HEK293 (cell line): ENCODE data around the gene SLC4A1.

Experiments used
- BCL11A ChIP-seq: fragments of 450-650 bp; formaldehyde crosslinking; IDR thresholded peaks from 2 replicates; pipeline ENCODE4 v1.5.1; 2016; ENCODE audit warnings: low read depth, missing biosample characterization, missing genetic modification characterization
- MEIS1 ChIP-seq: sonication (generic); formaldehyde crosslinking; IDR thresholded peaks from 2 replicates; pipeline ENCODE4 v1.8.1; 2022; ENCODE audit warnings: missing genetic modification reagents, mild to moderate bottlenecking, borderline replicate concordance
- MYNN ChIP-seq: fragments of 450-650 bp; formaldehyde crosslinking; IDR thresholded peaks from 2 replicates; pipeline ENCODE4 v1.5.1; 2016; ENCODE audit warnings: missing biosample characterization, missing genetic modification characterization, borderline replicate concordance
- SALL2 ChIP-seq: fragments of 450-650 bp; formaldehyde crosslinking; IDR thresholded peaks from 2 replicates; pipeline ENCODE4 v1.5.0; 2017; ENCODE audit warnings: missing biosample characterization, mild to moderate bottlenecking, missing genetic modification characterization, borderline replicate concordance
- SP7 ChIP-seq: fragments of 450-650 bp; formaldehyde crosslinking; IDR thresholded peaks from 2 replicates; pipeline ENCODE4 v1.5.1; 2016; ENCODE audit warnings: missing biosample characterization, missing genetic modification characterization
- WT1 ChIP-seq: fragments of 450-650 bp; formaldehyde crosslinking; IDR thresholded peaks from 2 replicates; pipeline ENCODE4 v1.5.1; 2016; ENCODE audit warnings: missing biosample characterization, missing genetic modification characterization
- YY1 ChIP-seq: fragments of 450-650 bp; formaldehyde crosslinking; IDR thresholded peaks from 2 replicates; pipeline ENCODE4 v1.5.1; 2018; ENCODE audit warnings: missing biosample characterization, missing genetic modification characterization
- ZBTB17 ChIP-seq: fragments of 450-650 bp; formaldehyde crosslinking; IDR thresholded peaks from 2 replicates; pipeline ENCODE4 v1.5.1; 2016; ENCODE audit warnings: missing biosample characterization, missing genetic modification characterization
- ZFP3 ChIP-seq: fragments of 450-650 bp; formaldehyde crosslinking; IDR thresholded peaks from 2 replicates; pipeline ENCODE4 v1.5.1; 2016; ENCODE audit warnings: low read depth, missing biosample characterization, missing genetic modification characterization
- ZNF202 ChIP-seq: fragments of 450-650 bp; formaldehyde crosslinking; IDR thresholded peaks from 2 replicates; pipeline ENCODE4 v1.5.1; 2016; ENCODE audit warnings: missing biosample characterization, missing genetic modification characterization, borderline replicate concordance
- ZNF223 ChIP-seq: fragments of 450-650 bp; formaldehyde crosslinking; IDR thresholded peaks from 2 replicates; pipeline ENCODE4 v1.5.1; 2016; ENCODE audit warnings: missing biosample characterization, missing genetic modification characterization
- ZNF266 ChIP-seq: fragments of 450-650 bp; formaldehyde crosslinking; IDR thresholded peaks from 2 replicates; pipeline ENCODE4 v1.5.1; 2016; ENCODE audit warnings: missing biosample characterization, missing genetic modification characterization, low read depth
- ZNF302 ChIP-seq: fragments of 450-650 bp; formaldehyde crosslinking; IDR thresholded peaks from 2 replicates; pipeline ENCODE4 v1.5.1; 2016; ENCODE audit warnings: missing biosample characterization, missing genetic modification characterization, low read depth
- ZNF560 ChIP-seq: fragments of 450-650 bp; formaldehyde crosslinking; IDR thresholded peaks from 2 replicates; pipeline ENCODE4 v1.5.1; 2017; ENCODE audit warnings: missing biosample characterization, missing genetic modification characterization, borderline replicate concordance
- ZNF596 ChIP-seq: fragments of 450-650 bp; IDR thresholded peaks from 2 replicates; pipeline ENCODE4 v1.5.0; 2018; ENCODE audit warnings: missing biosample characterization, mild to moderate bottlenecking, missing genetic modification characterization, moderate library complexity
- ZNF610 ChIP-seq: fragments of 450-650 bp; formaldehyde crosslinking; IDR thresholded peaks from 2 replicates; pipeline ENCODE4 v1.5.1; 2016; ENCODE audit warnings: missing biosample characterization, missing genetic modification characterization, borderline replicate concordance
- ZNF623 ChIP-seq: fragments of 450-650 bp; formaldehyde crosslinking; IDR thresholded peaks from 2 replicates; pipeline ENCODE4 v1.5.1; 2016; ENCODE audit warnings: missing biosample characterization, missing genetic modification characterization
- ZNF701 ChIP-seq: fragments of 450-650 bp; formaldehyde crosslinking; IDR thresholded peaks from 2 replicates; pipeline ENCODE4 v1.5.1; 2016; ENCODE audit warnings: missing biosample characterization, missing genetic modification characterization
- ZNF747 ChIP-seq: fragments of 450-650 bp; formaldehyde crosslinking; IDR thresholded peaks from 2 replicates; pipeline ENCODE4 v1.5.1; 2016; ENCODE audit warnings: missing biosample characterization, missing genetic modification characterization
- ZNF843 ChIP-seq: fragments of 450-650 bp; formaldehyde crosslinking; IDR thresholded peaks from 2 replicates; pipeline ENCODE4 v1.5.1; 2016; ENCODE audit warnings: missing biosample characterization, missing genetic modification characterization
- TF ChIP-seq, protein P1 (sequence below): fragments of 450-650 bp; formaldehyde crosslinking; IDR thresholded peaks from 2 replicates; pipeline ENCODE4 v1.5.1; 2016; ENCODE audit warnings: missing biosample characterization, missing genetic modification characterization
- TF ChIP-seq, protein P2 (sequence below): fragments of 450-650 bp; formaldehyde crosslinking; IDR thresholded peaks from 2 replicates; pipeline ENCODE4 v1.5.1; 2016; ENCODE audit warnings: missing biosample characterization, missing genetic modification characterization
- TF ChIP-seq, protein P3 (sequence below): fragments of 450-650 bp; formaldehyde crosslinking; IDR thresholded peaks from 2 replicates; pipeline ENCODE4 v1.5.1; 2016; ENCODE audit warnings: missing biosample characterization, missing genetic modification characterization
- TF ChIP-seq, protein P4 (sequence below): fragments of 450-650 bp; formaldehyde crosslinking; IDR thresholded peaks from 2 replicates; pipeline ENCODE4 v1.5.1; 2016; ENCODE audit warnings: missing biosample characterization, missing genetic modification characterization
- TF ChIP-seq, protein P5 (sequence below): fragments of 450-650 bp; formaldehyde crosslinking; IDR thresholded peaks from 2 replicates; pipeline ENCODE4 v1.5.1; 2016; ENCODE audit warnings: missing biosample characterization, missing genetic modification characterization
- TF ChIP-seq, protein P6 (sequence below): fragments of 450-650 bp; formaldehyde crosslinking; IDR thresholded peaks from 2 replicates; pipeline ENCODE4 v1.5.1; 2016; ENCODE audit warnings: missing biosample characterization, missing genetic modification characterization
- TF ChIP-seq, protein P7 (sequence below): fragments of 450-650 bp; formaldehyde crosslinking; IDR thresholded peaks from 2 replicates; pipeline ENCODE4 v1.5.1; 2016; ENCODE audit warnings: missing biosample characterization, missing genetic modification characterization, borderline replicate concordance

SLC4A1 gene

DNA sequence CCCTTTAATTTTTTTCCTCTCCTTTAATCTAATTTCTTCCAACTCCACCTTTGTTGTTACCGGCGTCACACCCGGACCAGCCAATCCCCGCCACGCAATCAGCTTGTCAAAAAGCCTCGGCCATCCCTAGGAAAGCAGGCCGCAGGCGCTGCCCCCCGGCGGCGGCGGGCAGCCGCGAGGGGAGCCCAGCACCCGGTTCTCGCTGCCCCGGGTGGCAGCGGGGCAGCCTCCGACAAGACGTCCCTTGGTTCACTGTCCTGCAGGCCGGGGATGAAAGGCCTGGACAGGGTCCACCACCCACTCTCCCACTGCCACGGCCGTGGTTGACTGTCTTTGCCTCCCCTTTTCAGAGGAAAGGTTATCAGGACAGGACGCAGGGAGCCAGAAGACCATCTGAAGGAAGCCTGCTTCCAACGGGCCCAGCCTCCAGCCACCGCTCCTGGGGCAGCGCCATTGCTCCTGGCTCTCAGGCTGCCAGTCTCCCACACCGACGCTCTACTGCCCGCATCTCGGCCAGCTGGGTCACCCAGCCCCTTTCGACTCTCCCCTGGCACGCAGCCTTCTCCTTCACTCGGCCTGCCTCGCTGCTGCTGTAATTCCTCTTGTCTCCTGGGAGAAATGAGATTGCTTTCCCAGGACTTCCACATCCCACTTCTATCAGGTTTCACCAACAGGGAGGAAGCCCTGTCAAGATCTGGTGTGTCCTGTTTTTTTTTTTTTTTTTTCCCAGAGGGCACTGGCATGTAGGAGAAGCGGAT is 45.6 kb downstream of the SLC4A1 start (continued):
- TF ChIP-seq SALL2 (tag by site-specific recombination) (no peak), ZNF223 (peak; percentile 94), ZNF596 (no peak), ZNF623 (no peak), WT1 (tag by site-specific recombination) (0 out of 2 replicates have a peak, but pooled peaks have one; percentile 50), YY1 (tag by site-specific recombination) (peak; percentile 36; the same call in 1 of the 2 replicates), SP7 (peak; percentile 33), BCL11A (tag by site-specific recombination) (peak; percentile 54; the same call in 1 of the 2 replicates), ZNF302 (tag by site-specific recombination) (no peak), ZNF266 (tag by site-specific recombination) (no peak), ZNF701 (tag by site-specific recombination) (no peak), ZBTB17 (tag by site-specific recombination) (peak; percentile 96), ZNF747 (no peak), ZNF560 (tag by site-specific recombination) (no peak), ZNF843 (tag by site-specific recombination) (0 out of 2 replicates have a peak, but pooled peaks have one; percentile 34), ZNF610 (no peak), MEIS1 (CRISPR knock-in tag) (no peak), ZNF202 (tag by site-specific recombination) (no peak), MYNN (tag by site-specific recombination) (0 out of 2 replicates have a peak, but pooled peaks have one; percentile 49), ZFP3 (no peak)
- TF ChIP-seq, protein P1, sequence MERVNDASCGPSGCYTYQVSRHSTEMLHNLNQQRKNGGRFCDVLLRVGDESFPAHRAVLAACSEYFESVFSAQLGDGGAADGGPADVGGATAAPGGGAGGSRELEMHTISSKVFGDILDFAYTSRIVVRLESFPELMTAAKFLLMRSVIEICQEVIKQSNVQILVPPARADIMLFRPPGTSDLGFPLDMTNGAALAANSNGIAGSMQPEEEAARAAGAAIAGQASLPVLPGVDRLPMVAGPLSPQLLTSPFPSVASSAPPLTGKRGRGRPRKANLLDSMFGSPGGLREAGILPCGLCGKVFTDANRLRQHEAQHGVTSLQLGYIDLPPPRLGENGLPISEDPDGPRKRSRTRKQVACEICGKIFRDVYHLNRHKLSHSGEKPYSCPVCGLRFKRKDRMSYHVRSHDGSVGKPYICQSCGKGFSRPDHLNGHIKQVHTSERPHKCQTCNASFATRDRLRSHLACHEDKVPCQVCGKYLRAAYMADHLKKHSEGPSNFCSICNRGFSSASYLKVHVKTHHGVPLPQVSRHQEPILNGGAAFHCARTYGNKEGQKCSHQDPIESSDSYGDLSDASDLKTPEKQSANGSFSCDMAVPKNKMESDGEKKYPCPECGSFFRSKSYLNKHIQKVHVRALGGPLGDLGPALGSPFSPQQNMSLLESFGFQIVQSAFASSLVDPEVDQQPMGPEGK = peak; percentile 57; the same call in 1 of the 2 replicates
- TF ChIP-seq, protein P2, sequence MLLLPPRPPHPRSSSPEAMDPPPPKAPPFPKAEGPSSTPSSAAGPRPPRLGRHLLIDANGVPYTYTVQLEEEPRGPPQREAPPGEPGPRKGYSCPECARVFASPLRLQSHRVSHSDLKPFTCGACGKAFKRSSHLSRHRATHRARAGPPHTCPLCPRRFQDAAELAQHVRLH (tag by site-specific recombination) = no peak
- TF ChIP-seq, protein P3, sequence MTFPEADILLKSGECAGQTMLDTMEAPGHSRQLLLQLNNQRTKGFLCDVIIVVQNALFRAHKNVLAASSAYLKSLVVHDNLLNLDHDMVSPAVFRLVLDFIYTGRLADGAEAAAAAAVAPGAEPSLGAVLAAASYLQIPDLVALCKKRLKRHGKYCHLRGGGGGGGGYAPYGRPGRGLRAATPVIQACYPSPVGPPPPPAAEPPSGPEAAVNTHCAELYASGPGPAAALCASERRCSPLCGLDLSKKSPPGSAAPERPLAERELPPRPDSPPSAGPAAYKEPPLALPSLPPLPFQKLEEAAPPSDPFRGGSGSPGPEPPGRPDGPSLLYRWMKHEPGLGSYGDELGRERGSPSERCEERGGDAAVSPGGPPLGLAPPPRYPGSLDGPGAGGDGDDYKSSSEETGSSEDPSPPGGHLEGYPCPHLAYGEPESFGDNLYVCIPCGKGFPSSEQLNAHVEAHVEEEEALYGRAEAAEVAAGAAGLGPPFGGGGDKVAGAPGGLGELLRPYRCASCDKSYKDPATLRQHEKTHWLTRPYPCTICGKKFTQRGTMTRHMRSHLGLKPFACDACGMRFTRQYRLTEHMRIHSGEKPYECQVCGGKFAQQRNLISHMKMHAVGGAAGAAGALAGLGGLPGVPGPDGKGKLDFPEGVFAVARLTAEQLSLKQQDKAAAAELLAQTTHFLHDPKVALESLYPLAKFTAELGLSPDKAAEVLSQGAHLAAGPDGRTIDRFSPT (tag by site-specific recombination) = peak; percentile 85
- TF ChIP-seq, protein P4, sequence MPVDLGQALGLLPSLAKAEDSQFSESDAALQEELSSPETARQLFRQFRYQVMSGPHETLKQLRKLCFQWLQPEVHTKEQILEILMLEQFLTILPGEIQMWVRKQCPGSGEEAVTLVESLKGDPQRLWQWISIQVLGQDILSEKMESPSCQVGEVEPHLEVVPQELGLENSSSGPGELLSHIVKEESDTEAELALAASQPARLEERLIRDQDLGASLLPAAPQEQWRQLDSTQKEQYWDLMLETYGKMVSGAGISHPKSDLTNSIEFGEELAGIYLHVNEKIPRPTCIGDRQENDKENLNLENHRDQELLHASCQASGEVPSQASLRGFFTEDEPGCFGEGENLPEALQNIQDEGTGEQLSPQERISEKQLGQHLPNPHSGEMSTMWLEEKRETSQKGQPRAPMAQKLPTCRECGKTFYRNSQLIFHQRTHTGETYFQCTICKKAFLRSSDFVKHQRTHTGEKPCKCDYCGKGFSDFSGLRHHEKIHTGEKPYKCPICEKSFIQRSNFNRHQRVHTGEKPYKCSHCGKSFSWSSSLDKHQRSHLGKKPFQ (tag by site-specific recombination) = peak; percentile 30; the same call in 1 of the 2 replicates
- TF ChIP-seq, protein P5, sequence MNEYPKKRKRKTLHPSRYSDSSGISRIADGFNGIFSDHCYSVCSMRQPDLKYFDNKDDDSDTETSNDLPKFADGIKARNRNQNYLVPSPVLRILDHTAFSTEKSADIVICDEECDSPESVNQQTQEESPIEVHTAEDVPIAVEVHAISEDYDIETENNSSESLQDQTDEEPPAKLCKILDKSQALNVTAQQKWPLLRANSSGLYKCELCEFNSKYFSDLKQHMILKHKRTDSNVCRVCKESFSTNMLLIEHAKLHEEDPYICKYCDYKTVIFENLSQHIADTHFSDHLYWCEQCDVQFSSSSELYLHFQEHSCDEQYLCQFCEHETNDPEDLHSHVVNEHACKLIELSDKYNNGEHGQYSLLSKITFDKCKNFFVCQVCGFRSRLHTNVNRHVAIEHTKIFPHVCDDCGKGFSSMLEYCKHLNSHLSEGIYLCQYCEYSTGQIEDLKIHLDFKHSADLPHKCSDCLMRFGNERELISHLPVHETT (tag by site-specific recombination) = 0 out of 2 replicates have a peak, but pooled peaks have one; percentile 48
- TF ChIP-seq, protein P6, sequence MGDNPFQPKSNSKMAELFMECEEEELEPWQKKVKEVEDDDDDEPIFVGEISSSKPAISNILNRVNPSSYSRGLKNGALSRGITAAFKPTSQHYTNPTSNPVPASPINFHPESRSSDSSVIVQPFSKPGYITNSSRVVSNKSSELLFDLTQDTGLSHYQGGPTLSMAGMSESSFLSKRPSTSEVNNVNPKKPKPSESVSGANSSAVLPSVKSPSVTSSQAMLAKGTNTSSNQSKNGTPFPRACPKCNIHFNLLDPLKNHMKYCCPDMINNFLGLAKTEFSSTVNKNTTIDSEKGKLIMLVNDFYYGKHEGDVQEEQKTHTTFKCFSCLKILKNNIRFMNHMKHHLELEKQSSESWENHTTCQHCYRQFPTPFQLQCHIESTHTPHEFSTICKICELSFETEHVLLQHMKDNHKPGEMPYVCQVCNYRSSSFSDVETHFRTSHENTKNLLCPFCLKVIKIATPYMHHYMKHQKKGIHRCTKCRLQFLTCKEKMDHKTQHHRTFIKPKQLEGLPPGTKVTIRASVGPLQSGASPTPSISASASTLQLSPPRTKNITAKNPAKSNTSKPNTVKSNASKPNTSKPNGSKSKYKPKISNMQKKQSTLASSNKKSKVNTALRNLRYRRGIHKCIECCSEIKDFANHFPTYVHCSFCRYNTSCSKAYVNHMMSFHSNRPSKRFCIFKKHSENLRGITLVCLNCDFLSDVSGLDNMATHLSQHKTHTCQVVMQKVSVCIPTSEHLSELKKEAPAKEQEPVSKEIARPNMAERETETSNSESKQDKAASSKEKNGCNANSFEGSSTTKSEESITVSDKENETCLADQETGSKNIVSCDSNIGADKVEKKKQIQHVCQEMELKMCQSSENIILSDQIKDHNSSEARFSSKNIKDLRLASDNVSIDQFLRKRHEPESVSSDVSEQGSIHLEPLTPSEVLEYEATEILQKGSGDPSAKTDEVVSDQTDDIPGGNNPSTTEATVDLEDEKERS (tag by site-specific recombination) = no peak
- TF ChIP-seq, protein P7, sequence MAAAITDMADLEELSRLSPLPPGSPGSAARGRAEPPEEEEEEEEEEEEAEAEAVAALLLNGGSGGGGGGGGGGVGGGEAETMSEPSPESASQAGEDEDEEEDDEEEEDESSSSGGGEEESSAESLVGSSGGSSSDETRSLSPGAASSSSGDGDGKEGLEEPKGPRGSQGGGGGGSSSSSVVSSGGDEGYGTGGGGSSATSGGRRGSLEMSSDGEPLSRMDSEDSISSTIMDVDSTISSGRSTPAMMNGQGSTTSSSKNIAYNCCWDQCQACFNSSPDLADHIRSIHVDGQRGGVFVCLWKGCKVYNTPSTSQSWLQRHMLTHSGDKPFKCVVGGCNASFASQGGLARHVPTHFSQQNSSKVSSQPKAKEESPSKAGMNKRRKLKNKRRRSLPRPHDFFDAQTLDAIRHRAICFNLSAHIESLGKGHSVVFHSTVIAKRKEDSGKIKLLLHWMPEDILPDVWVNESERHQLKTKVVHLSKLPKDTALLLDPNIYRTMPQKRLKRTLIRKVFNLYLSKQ = no peak
